GM20000 (cell line): ENCODE data around the gene SPATA24.

ENCODE experiments used
- DNase-seq: peaks from one replicate; pipeline ENCODE4 v3.0.0; 2012; ENCODE audit warnings: low spot score
- TF ChIP-seq, protein P1 (sequence below): IDR thresholded peaks from 2 replicates; pipeline ENCODE4 v1.5.1; 2012; ENCODE audit warnings: mild to moderate bottlenecking, control low read depth; ENCODE audit errors: extremely low read depth, missing control alignments

SPATA24 gene

DNA sequence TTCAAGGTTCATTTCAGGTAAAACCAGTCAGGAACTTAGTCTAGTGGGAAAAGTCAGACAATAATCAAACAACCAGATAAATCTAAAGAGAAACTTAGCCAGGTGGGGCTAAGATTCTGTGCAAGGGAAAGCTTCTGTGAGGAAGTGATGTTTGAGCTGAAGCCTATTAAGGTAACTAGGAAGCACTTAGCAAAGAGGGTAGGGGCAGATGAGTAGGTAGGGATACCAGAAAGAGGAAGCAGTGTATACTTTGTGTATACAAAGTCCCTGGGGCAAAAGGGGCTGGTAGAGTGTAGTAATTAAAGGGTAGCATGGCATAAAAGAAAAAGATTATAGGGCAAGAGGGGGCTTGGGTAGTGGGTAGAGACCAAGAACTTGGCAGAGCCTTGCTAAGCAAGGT, 3.6 kb upstream of the SPATA24 start:
- TF ChIP-seq, protein P1, sequence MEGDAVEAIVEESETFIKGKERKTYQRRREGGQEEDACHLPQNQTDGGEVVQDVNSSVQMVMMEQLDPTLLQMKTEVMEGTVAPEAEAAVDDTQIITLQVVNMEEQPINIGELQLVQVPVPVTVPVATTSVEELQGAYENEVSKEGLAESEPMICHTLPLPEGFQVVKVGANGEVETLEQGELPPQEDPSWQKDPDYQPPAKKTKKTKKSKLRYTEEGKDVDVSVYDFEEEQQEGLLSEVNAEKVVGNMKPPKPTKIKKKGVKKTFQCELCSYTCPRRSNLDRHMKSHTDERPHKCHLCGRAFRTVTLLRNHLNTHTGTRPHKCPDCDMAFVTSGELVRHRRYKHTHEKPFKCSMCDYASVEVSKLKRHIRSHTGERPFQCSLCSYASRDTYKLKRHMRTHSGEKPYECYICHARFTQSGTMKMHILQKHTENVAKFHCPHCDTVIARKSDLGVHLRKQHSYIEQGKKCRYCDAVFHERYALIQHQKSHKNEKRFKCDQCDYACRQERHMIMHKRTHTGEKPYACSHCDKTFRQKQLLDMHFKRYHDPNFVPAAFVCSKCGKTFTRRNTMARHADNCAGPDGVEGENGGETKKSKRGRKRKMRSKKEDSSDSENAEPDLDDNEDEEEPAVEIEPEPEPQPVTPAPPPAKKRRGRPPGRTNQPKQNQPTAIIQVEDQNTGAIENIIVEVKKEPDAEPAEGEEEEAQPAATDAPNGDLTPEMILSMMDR = no peak
- DNase-seq = peak; percentile 20

- TF ChIP-seq, protein P1 = no peak
- no peak for DNase-seq
These were observed 3.1 kb upstream of the SPATA24 start for GRCh38 chr5:139406963-139407362.

GRCh38 chr5:139404484-139404840, 573 bp upstream of the SPATA24 start:
- TF ChIP-seq, protein P1 = no peak
- no peak for DNase-seq

DNA sequence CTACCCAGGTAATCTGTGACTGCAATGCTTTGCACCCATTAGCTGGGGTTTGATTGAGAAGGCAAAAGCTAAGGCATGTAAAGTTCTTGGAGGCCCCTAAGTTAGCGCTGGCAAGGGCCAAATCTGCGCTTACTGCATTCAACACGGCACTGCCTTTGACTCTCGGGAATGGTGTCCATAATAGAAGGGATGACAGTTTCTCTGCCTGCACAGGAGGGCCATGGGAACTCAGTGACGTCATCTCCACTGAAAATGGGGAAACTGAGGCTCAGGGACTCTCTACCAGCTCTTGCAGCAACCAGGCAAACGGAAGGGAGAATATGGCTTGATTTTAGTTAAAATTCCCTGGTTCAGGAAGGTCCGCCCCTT, 487 bp downstream of the SPATA24 start:
- TF ChIP-seq, protein P1 = no peak
- DNase-seq = no peak

GRCh38 chr5:139402561-139403158, 1.2 kb downstream of the SPATA24 start:
- TF ChIP-seq, protein P1 = peak; percentile 44
- DNase-seq = no peak

DNA sequence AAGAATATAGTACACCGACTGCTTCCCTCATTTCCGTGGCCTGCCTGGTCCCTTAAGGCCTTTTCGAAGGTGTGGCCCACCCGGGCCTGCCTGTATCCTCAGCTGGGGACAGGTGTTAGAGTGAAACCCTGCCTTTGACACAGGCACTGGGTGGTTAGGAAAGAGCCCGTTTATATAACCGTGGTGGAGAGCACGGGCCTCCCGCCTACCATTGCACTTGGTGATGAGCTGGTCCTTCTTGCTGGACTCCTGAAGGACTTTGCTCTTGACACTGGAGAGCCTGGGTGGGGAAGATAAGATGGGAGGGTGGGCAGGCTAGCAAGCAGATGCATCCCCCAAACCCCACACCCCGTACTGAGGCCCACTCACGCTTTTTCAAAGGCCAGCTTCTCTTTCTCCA, 2.3 kb downstream of the SPATA24 start:
- TF ChIP-seq, protein P1 = no peak
- no peak for DNase-seq

DNA sequence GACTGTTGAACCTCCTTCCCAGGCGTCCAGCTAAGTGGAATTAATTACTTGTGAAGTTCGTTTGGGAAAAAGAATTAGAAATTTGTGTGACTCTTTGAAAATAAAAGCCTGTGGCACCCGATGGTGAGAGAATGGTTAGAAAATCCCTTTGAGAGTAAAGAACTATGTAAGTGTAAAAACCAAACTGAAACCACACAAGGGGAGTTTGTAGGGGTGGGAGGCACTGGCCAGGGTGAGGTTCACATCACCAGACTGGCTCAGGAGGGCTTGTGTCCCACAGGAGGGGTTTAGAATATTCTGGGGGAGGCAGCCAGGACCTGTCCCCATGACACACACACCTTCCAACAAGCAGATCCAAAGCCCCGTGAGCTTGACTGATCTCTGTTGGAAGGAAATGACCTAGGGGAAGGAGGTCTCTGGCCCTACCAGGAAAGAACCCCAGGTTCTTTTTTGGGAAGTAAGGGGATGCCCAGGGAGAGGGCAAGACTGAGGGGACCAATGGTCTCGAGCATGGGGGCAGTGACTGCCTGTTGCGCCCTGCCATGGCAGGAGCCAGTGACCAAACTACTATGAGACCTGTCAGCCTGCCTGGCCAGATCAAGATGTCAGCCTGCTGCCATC, 4.3 kb downstream of the SPATA24 start:
- peak; percentile 80 for DNase-seq
- TF ChIP-seq, protein P1 = no peak
